Testis (tissue), 3 donors: ENCODE data around the gene DSG3. TPM values are rescaled to one million over a fixed set of nuclear protein-coding genes. Genes with fewer than 3 reads are reported as not detected.

Experiments
- DNase-seq: peaks from one replicate; pipeline ENCODE4 v3.0.0-alpha.2; 2019
- H3K27ac ChIP-seq, 2 donors: fragments of 200-600 bp; sonication (generic); one replicate each; pipeline ENCODE4 v1.5.1; 2019
- H3K27me3 ChIP-seq: fragments of 200-600 bp; sonication (generic); one replicate; pipeline ENCODE4 v1.5.1; 2019
- H3K36me3 ChIP-seq: fragments of 200-600 bp; sonication (generic); one replicate; pipeline ENCODE4 v1.5.1; 2017; ENCODE audit warnings: low read depth; ENCODE audit errors: missing control alignments
- H3K4me1 ChIP-seq: fragments of 200-600 bp; sonication (generic); one replicate; pipeline ENCODE4 v1.5.1; 2019
- H3K4me3 ChIP-seq, 2 donors: fragments of 200-600 bp; sonication (generic); one replicate each; pipeline ENCODE4 v1.5.1; 2017 to 2019
- H3K9me3 ChIP-seq: fragments of 200-600 bp; sonication (generic); one replicate; pipeline ENCODE4 v1.5.1; 2017
- CTCF ChIP-seq, 3 experiments: fragments of 450-650 bp in 2 of 3; fragments of 200-600 bp in 1 of 3; sonication (generic) in 1 of 3; IDR thresholded peaks; one replicate each; pipeline ENCODE4 v1.5.1; 2016 to 2019; ENCODE audit warnings: antibody characterized with exemption in 3 of 3, mild to moderate bottlenecking in 2 of 3, moderate library complexity in 1 of 3
- POLR2A ChIP-seq: fragments of 450-650 bp; IDR thresholded peaks from one replicate; pipeline ENCODE4 v1.6.1; 2017; ENCODE audit warnings: antibody characterized with exemption, mild to moderate bottlenecking, moderate library complexity
- WGBS, 2 donors: methylation state at CpG; one replicate each; pipeline ENCODE4 v1.1.5; 2018; 5-methylcytosine and 5-hydroxymethylcytosine counted together
- intact Hi-C: fragments of 100-400 bp; cut with DNase I; formaldehyde crosslinking; loops from one replicate; pipeline ENCODE4 v1.15.1; 2023; ENCODE audit warnings: low total_unique reads
- polyA plus RNA-seq: library from polyadenylated mRNA; stranded (reverse); fragments of 350-450 nt; fragmentation: Illumina TruSeq; extraction: RNeasy Lipid Tissue Mini Kit (QIAGEN cat#74804); gene quantifications from one replicate; pipeline ENCODE4 v1.2.3, GENCODE V29; 2014; ENCODE audit warnings: low read depth, low replicate concordance; ENCODE audit not compliant: insufficient read depth
- total RNA-seq, 2 donors: library from RNA; depleted of rRNA; stranded (reverse); fragments of >200 nt; gene quantifications; one replicate each; pipeline ENCODE4 v1.2.3, GENCODE V29; 2016

Gene DSG3
- total and polyA plus RNA-seq, 3 donors from 2014 or later = 0.16 to 0.19 (median 0.16) TPM

DNA sequence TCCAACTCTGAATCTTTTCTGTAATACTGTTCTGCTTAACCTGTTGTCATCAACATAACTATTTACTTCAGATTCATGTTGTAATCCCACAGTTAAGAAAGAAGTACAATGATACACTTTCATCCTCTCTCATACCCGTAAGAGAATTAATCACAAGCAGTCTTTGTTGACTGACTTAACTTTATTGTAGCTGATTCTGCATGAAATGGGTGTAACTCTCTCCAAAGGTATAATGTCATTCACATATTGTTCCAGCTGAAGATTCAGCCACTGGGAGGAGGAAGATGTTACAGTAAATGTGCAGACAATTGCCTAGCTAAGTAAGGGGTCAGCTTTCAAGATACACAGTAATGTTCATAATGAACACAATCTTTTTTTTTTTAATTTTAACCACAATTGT lies 36.9 kb downstream of the DSG3 start:
- DNase-seq = no peak
- Histone ChIP-seq H3K4me1 (no peaks in the 10 kb centered on the region), H3K27ac (no peak overlapping the region), H3K4me3 (no peak overlapping the region), H3K9me3 (no peaks in the 10 kb centered on the region), H3K36me3 (no peaks in the 10 kb centered on the region), H3K27me3 (no peaks in the 10 kb centered on the region)
- 65 to 81% methylated on average over 1 of the region's 1 CpG for WGBS, 2 donors
- intact Hi-C loops = no loop called here
- TF ChIP-seq CTCF (IDR thresholded peaks at IDR 0.05) (no peak), POLR2A (no peak)

GRCh38 chr18:31486165-31486564 lies 38.6 kb downstream of the DSG3 start:
- Histone ChIP-seq H3K4me3 (no peak overlapping the region), H3K4me1 (no peaks in the 10 kb centered on the region), H3K9me3 (no peaks in the 10 kb centered on the region), H3K27ac (no peak overlapping the region), H3K36me3 (no peaks in the 10 kb centered on the region), H3K27me3 (no peaks in the 10 kb centered on the region)
- DNase-seq = no peak
- 54 to 55% methylated on average over 2 of the region's 2 CpGs for WGBS, 2 donors
- TF ChIP-seq POLR2A (no peak), CTCF (IDR thresholded peaks at IDR 0.05) (no peak)
- intact Hi-C loops = no loop called here

DNA sequence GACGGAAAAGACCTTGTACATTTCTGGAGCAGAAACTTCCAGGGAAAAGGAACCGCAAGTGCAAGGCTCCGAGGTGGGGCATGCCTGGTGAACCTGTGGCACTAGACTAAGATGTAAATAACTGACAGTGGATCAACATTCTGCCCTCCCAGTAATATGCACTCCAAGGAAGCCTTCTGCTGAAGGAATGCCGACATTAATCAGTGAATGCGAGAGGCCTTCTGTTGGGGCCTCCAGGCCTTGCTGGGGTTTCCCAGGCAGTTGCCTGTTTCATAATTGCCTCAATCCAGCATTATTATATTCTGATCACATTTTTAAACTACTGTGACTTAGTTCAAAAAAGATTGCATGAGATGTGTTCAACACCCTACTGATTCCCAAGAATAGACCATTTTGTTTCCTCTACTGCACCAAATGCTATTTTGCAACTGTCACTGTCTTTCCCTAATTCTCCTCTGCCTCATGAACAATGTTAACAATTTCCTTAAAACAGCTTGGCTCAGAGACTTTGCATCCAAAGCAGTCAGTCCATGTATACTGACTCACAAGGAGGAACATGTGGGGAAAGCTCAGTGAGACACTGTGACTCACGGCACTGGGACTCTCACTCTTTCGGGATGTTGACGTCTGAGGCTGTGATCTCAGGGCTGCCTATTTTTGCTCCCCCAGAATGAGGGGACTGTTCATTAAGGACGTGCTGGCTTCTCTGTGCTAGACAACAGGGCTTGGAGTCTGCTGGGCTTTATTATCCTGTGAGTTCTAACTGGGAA lies 39.9 kb downstream of the DSG3 start:
- 63 to 66% methylated on average over 9 of the region's 9 CpGs for WGBS, 2 donors

DNA sequence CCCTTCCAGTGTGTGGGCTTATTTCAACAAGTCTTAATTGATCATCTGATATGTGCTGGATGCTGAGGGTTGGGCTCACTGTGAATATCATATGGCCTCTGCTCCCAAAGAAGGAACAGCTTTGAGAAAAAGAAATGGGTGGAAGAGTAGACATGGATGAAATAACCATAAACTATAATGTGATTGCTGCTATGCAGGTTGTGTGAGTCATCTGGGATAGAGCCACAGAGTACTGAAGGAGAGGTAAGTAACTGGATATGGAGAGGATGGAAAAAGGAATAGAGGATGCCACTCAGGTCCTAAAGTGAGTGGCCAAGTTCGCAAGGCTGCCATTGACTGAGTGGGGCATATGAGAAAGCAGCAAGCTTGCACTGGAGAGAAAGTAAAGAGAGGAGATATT lies 41.8 kb downstream of the DSG3 start:
- Histone ChIP-seq H3K27ac (no peak overlapping the region), H3K36me3 (no peaks in the 10 kb centered on the region), H3K9me3 (no peaks in the 10 kb centered on the region), H3K4me3 (no peak overlapping the region), H3K27me3 (no peaks in the 10 kb centered on the region), H3K4me1 (no peaks in the 10 kb centered on the region)
- no peak for TF ChIP-seq POLR2A
- TF ChIP-seq CTCF (IDR thresholded peaks at IDR 0.05) = no peak
- intact Hi-C loops = no loop called here
- whole genome bisulfite sequencing, 2 donors = 90 to 93% methylated on average over 1 of the region's 1 CpG
- DNase-seq = no peak

More for the DNA sequence above, 39.9 kb downstream of the DSG3 start:
- Histone ChIP-seq H3K9me3 (no peaks in the 10 kb centered on the region), H3K27ac (no peak overlapping the region), H3K27me3 (no peaks in the 10 kb centered on the region), H3K36me3 (no peaks in the 10 kb centered on the region), H3K4me1 (no peaks in the 10 kb centered on the region), H3K4me3 (no peak overlapping the region)
- no peak for TF ChIP-seq POLR2A
- intact Hi-C loops = no loop called here
- no peak for DNase-seq

DNA sequence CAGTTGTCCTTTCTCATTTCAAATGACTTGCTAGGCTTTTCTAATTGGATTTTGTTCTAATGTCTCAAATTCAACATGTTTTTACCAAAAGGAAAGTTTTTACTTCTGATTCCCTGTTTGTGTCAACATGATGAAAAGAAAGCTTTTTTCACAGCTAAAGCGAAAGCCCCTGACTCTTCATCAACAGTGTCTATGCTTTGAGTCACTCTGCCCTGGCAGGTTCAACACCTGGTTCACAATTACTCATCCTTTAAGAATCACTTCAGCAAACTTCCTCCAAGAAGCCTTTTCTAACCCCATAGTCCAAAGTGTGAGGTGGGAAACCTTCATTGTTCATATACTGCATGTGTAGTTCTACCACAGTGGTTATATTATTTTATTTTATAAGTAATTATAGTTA lies 42.8 kb downstream of the DSG3 start:
- H3K4me1 ChIP-seq = no peaks in the 10 kb centered on the region

More for the DNA sequence above, 42.8 kb downstream of the DSG3 start:
- Histone ChIP-seq H3K9me3 (no peaks in the 10 kb centered on the region), H3K27me3 (no peaks in the 10 kb centered on the region), H3K36me3 (no peaks in the 10 kb centered on the region), H3K27ac (no peak overlapping the region), H3K4me3 (no peak overlapping the region)
- TF ChIP-seq POLR2A (no peak), CTCF (IDR thresholded peaks at IDR 0.05) (no peak)
- DNase-seq = no peak
- intact Hi-C loops = no loop called here
- WGBS, 2 donors = 92% methylated on average over 1 of the region's 1 CpG
